ENCODE measurements around the gene GPR161.

GPR161 gene

DNA sequence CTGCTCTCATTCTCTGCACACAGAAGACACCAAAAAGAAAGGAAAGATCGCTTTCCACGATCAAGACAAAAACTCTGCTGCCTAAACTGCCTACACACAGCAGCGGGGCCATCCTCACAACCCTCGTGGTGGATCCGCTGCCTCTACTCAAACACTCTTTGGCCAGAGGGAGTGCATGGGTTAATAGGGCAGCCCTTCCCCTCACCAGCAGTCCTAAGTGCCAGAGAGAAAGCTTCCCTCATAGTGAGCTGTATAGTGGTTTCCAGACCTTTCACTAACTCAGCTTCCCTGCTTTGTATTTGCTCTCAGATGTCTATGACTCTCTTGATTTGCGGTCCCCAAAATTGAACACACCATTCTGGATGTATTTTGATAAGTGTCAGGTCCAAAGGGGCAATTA lies 30.9 kb downstream of the GPR161 start:
- no peak for DNase-seq (ENCODE audit: low spot score)

DNA sequence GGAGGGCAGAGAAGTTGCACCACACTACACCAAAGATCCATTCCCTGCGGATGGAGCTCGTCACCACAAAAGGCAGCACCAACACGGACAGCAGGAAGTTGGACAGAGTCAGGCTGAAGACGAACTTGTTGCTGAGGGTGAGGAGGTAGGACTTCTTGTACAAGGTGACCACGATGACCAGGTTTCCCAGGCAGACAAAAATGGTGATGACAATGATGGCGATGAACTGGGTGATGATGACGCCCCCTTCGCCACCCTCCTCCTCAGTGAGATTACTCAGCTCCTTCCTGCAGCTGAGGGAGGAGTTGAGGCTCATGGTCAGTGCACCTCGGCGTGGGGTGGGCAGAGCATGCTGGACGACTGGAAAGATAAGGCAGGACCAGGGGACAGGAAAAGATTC lies 32.2 kb downstream of the GPR161 start:
- no peak for DNase-seq (ENCODE audit: low spot score)

DNA sequence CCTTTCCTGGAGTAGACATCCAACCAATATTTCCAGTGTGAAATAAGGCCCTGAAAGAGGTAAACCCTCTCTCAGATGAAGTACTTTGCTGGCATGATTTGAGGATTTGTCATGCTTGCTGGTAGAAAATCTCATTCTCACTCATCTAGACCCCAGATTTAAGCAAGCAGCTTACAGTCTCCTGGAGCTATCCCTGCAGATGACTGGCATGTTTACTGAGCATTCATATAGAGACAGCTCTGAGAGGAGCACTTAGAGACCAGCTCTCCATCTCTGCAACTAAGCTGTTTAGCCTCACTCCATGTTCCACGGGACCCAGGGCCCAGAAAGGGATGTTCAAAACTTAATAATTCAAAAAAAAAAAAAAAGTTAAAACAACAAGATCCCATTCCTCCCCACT lies 34.2 kb downstream of the GPR161 start:
- DNase-seq (ENCODE audit: low spot score) = no peak

DNA sequence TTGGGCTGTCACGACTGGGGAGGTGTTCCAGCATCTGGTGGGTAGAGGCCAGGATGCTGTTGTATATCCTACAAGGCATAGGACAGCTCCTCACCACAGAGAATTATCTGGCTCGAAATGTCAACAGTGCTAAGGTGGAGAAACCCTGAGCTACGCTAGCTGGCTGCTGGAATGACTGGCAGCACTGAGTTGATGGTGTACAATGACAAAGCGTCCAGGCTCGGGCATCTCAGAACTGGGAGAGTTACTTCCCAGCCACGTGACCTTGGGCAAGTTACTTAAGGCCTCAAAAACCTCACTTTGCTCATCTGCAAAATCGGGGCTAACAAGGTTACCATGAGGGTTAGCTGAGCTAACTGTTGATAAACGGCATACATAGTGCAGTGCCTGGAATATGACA lies 35.4 kb downstream of the GPR161 start:
- no peak for DNase-seq (ENCODE audit: low spot score)

DNA sequence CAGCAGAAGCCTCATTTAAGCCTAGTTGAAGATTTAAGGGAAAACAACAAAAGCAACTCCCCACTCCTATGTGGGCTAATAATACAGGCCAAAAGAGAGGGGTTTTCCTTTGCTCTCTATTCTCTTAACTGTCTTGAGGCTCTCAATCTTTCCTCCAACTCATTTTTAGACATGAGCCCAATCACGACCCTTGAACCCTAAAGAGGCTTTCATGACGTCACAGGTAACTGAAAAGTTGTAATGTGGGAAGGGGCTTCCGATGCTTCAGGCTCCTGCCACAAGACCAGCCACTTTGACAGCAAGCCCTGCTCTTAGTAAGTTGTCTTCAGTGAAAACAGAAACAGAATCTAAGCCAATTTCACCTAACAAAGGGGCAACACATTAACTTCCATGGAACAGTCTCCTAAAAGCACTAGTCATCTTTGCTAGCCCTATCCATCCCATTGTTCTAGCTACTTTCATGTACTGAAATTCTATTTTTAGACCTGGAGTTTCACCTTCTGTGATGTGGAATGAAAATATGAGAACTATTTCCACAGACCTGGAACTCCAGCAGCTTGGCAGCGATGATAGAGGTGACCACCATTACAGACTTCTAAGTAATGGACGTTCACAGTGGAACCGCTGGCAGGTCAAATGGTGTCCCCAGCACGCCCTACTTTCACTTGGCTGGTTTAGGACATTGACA lies 36.3 kb downstream of the GPR161 start:
- no peak for DNase-seq (ENCODE audit: low spot score)

DNA sequence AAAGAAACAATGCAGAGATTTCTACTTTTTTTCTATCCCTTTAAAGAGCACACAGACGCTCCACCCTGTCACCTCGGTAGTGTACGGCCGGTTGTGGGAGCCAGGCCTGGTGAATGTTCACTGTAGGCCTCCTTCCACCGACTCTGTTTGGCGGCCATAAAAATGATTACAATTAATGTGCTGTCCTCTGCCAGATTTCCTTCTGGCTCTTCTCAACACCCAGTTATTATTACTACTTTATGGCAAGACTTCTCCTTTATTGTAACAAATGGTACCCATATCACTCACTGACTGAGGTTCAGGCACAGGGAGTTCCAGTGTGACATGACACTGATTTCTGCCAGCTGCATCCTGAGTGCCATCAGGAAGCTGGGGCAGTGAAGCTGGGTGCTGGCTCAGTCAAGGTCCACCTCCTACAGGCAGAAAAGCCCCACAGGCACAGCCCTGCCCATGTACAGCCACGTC lies 37.4 kb downstream of the GPR161 start:
- DNase-seq (ENCODE audit: low spot score) = no peak

DNA sequence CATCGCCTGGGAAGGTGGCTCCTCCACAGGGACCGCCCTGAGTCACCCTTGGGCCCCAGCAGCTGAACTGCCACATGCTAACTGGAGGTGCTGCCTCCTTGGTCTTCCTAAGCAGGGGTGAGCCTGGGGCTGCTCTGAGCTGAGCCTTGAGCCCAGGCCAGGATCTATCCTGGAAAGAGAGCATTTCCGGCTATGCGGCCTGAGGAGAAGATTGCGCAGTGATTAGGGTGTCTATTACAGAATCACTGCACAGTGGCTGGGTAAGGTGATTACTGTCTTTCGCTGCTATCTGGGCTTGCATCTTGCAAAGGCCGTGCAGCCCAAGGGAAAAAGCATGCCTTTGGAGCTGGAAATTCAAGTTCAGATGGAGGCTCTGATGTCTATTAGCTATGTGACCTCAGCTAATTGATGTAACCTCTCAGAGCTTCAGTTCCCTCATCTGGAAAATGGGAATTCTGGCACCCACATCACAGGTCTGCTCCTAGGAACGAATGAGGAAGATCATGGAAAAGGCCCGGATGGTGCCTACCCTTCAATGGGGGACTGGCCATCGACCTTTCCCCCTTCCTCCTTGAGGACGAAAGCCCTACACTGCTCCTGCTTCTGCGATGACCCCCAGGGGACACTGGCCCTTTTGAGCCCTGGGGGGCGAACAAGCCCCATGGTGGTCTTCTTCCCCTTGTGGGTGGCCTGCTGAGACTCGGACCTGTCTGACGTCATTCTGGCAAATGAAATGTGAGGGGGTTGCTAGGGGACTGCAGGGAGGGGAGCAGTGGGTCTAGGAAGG lies 38.0 kb downstream of the GPR161 start:
- no peak for DNase-seq (ENCODE audit: low spot score)

DNA sequence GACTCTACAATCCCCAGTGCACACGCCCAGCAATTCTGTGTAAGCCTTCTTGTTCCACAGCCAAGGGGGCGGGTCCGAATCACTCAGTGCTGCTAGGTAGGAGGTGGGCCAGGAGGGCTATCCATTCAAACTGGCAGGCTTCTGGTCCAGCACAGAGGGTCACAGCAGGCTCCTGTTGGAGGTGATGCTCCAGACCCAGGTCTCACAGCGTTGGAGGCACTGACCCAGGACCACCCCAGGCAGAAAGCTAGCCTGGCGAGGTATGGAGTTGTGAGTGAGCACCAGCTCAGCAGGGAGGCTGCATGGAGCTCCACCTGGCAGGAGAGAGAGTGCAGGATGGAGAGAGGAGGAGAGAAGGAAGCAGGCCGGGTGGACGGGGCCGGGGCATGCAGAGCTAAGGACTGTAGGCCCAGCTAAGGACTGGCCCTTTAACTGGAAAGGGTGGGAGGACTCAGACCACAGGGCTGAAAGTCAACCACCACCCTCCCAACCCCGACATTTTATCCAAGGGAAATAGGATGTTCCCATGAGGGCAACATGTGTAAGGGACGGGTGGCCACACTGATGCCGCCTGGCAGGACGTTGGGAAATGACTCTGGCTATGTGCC lies 38.7 kb downstream of the GPR161 start:
- no peak for DNase-seq (ENCODE audit: low spot score)

DNA sequence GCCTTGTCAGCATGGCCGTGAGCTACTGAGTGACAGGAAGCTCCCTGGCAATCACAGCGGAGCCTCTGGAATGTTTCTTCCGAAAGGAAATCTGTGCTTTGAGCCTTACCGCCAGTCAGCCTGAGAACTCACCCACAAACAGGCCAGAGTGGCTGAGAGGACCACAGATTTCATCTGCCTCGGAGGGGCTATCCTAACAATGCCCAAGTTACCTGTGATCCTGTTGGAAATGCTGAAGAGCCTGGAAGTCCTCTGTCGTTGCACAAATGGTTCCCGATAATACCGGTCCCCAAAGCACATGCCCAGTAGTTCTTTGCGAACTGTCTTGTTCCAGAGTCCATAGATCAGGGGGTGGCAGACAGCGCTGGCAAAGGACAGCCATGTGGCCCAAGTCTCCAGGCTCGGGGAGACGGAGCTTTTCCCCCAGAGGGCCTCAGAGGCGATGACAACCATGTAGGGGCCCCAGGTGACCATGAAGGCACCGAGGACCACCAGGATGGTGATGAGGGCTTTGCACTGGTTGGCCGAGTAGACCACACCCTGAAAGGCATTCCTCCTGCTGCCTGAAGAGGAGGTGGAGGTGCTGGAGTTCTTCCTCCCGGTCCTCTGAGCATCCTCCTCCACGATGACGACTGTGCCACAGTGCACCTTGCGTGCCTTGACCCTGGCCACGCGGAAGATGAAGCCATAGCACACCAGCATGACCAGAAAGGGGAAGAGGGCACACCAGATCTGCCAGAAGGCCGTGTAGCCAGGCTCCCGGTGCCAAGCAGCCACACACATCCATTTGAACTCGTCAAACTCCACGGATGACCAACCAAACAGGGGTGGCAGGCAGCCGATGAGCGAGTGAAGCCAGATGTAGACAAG lies 40.2 kb downstream of the GPR161 start:
- DNase-seq (ENCODE audit: low spot score) = no peak

DNA sequence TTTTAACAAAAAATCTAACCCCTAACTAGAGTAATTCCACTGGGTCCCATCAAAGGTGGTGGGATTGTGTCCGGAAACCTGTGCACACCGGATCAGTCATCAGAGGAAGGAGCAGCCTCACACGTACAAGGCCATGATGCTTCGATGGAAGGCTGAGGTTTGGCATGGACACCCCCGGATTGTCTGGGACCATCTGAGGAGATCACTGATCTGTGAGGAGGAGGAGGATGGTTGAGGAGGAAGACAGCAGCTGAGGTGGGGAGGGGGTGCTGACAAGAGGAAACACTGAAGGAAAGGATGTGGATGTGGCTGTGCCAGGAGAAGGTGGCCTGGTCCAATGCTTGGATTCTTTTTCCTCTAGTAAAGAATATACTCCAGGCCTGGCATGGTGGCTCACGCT lies 41.3 kb downstream of the GPR161 start:
- no peak for DNase-seq (ENCODE audit: low spot score)

DNA sequence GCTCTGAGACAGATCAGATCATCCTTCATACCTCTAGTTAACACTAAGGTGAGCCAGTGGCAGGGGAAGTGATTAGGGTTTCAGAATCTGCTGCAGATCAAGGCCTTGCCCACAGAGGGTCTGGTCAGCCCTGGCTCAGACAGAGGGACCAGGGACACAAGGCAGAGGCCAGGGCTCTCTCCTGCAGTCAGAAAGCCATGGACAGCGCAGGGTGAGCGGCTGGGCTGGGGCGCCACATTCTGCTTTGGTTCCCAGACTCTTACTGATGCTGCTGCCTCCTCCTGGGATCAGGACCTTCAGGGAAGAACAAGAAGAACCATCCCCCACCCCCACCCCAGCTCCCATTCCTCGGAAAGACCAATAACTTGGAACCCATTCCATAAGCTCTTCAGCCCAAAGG lies 43.1 kb downstream of the GPR161 start:
- DNase-seq (ENCODE audit: low spot score) = no peak

DNA sequence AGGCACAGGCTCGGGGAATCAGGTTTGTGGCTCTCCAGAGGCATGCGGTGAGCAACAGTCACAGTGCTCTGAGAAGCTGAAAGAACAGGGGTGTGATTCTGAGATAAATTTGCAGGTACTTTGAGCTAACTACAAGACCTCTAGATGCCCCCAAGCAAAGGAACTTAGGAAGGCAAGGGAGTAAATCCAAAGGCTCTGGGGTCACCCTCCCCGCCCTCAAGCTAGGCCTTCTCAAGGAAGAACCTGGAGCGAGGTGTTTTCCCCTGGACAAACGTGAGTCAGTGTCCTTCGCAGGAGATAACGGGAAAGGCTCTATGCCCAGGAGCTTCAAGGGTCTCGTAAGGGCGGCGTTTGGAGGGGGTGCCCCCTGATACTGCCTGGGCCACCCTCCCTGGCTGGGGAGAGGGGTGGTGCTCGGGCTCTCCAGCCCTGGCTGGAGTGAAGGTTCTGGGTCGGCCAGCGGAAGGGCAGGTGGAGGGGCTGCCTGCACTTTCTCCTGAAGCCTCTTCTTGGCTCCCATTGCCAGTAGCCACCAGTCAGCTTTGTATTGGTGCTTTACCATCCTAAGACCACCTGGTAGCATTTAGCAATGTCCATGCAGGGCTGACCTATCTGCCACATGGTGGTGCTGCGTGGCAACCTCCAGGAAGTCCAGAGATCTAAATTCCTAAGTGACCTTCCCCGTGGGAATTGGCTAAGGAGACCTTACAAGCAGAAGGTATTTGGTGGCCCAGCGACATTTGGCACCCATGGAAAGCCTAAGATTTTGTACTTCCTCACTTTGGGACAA lies 44.0 kb downstream of the GPR161 start:
- DNase-seq (ENCODE audit: low spot score) = no peak

DNA sequence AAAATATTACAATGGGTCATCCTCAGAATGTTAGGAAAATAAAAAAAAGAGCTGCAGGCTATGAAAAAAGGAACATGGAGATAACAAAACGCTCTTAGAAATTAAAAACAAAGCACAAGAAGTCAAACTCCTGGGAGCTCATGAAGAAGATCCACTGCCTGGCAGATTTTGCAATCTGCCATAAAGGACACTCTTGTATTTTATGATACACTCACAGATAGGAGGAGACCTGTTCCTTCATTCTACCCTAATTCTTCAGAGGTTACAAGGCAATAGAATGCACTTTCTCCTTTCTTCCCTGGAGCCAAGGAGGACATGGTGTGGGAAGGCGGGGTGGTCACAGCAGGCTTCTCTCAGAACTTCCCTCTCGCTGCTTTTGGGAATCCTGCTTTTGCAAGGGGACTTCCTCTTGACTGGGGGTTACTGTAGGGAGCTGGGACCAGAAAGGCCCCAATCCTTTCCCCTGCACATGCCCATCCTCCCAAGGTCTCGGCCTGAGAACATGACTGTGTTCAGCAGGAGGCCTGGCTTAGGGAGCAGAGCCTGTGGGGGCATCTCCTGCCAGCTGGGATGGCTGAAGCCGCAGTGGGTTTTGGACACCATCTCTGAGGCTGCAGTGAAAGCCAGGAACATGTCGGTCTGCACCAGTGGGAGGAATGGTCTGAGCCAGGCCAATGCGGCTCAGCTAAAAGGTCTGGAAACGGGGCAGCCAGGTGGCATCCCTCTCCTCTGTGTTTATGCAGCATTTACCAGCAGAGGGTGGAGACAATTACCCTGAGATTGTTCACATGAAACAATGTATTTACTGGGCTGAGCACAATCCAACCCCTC lies 44.8 kb downstream of the GPR161 start:
- DNase-seq (ENCODE audit: low spot score) = no peak

DNA sequence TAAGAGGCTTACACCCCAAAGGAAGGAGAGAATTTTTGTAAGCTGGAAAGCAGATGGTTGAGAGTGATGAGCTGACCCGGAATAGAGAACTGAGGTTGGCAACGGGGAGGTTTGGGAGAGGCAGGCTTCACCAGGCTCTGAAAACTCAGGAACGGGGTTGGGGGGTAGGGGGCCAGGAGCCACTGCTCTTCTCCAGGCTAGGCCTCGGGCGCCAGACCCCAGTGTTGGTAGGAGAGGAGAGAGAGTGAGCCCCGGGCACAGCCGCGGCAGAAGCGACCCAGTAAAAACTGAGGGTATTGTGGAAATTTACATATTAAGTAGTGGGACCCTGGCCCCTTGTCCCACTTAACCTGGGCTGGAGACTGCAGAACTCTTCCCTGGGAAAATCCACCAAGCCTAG lies 45.7 kb downstream of the GPR161 start:
- no peak for DNase-seq (ENCODE audit: low spot score)

DNA sequence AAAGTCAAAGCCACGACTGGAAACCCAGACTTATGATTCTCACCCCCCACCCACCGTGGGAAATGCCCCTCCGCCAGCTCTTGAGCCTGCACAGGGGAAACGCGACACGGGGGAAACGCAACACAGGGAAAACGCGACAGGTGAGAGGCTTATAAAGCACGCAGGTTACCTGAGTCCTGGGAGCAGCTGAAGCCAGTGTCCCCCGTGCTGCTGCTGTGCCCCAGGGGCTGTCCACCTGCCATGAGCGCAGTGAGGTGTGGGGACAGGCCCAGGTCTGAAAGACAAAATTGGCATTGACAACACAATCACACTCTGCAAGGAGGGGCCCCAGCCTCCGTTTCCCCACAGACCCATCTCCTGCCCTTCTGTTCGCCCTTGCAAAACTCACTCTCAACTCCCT lies 46.3 kb downstream of the GPR161 start:
- no peak for DNase-seq (ENCODE audit: low spot score)

DNA sequence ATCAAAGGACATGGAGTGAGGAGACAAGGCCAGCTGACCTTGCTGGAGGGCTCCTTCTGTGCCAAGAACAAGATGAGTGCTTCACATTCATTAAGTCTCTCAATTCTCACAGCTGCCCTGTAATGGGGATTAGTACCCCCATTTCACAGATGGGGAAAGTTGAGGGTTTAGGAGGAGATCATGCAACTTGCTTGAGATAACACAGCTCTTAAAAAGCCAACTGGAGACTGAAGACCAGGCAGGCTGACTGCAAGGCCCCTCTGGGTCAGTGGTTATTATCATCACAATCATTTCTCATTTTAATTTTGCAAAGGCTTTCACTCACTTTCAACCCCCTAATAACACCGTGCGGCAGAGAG lies 46.8 kb downstream of the GPR161 start:
- DNase-seq (ENCODE audit: low spot score) = no peak

DNA sequence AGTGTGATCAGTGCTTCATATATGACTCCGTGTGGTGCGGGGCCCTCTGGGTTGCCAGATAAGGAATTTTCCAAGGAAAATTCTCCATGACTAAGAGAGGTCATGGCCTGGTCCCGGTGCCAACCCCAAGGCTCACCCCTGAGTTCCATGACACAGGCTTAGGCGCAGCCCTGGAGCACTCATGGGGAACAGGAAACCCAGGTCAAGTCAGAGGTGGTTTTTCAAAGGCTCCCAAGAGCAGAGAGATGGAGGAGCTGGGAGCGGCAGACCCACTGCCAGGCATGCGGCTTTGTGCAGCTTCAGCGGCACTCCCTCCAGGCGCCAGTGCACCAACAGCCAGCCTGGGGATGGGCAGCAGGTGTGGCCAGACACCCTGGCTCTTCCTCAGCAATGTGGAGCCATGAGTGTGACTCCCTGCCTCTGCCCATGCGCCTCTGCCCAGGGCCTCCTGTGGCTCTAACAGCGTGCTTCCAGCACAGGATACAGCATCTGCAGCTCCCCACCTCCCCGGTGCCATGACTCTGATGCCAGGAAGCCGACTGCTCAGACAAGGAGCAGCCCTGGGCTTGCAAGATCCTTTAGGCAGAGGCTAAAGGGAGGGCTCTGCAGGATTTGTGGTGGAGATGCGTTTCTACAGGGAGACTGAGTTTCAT lies 47.3 kb downstream of the GPR161 start:
- DNase-seq (ENCODE audit: low spot score) = no peak

DNA sequence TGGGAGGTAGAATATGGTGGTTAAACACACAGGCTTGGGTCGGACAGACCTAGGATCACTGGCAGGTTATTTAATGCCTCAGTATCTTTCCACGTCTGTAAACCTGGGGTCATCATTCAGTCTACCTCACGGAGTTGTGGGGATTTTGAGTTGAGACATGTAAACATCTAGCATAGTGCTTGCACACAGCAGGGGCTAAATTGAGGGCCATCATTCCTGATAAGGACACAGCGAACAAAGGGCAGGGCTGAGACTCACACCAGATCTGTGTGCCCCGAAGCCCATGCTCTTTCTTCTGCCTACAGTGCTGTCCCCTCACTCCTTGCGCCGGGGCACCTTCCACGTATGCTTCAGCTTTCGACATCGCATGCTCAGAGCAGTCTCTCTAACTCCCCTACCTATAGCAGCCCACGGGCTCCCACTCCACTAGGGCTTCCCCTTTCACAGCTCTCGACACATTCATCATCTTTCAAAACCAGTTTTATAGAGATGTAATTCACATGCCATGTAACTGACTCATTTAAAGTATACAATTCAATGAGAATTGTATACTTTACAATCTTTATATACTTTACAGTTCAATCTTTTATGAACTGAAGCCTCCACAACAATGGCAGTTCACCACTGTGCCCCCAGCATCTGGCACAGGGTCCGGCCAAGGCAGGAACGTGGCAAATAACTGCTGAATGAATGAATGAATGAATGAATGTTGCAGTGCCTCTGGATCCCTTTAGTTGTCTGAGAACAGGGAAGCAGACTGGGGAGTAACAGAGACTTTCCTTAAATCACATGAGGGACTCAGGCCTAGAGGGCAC lies 48.0 kb downstream of the GPR161 start:
- DNase-seq (ENCODE audit: low spot score) = no peak

DNA sequence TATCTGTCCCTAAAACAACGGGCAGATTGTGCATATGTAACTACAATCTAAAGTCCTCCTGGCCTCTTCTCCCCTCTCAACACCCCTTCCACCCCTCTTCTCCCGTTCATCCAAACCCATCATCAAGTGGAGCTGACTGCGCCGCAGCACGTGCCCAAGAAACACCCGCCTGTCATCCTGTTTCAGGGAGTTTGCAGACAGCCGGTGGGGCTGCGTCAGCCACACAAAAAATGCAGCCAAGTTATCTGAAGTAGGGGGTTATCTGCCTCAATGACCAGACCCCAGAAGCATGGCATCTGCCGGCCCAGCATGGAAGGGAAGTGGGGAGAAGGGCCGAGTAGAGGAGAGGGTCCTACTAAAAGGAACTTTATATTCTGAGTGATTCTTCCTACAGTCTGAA lies 49.0 kb downstream of the GPR161 start:
- no peak for DNase-seq (ENCODE audit: low spot score)

All from CD4-positive, alpha-beta T cell treated with Interleukin-15 for 4 hours (primary cell).